H9 (cell line): ENCODE measurements around the gene LONRF3. TPM values are rescaled to one million over a fixed set of nuclear protein-coding genes. Genes with fewer than 3 reads are reported as not detected.

Experiments used
- DNase-seq: peaks from one replicate; pipeline ENCODE4 v3.0.0-alpha.2; 2017
- H2AFZ ChIP-seq: one replicate; pipeline ENCODE4 v1.6.1; 2013; ENCODE audit warnings: mild to moderate bottlenecking, low read length, control low read depth, moderate library complexity
- H2AK5ac ChIP-seq: 2 replicates; pipeline ENCODE4 v1.6.1; 2013; ENCODE audit warnings: low read length, control low read depth, mixed read lengths; ENCODE audit not compliant: insufficient read length
- H2BK120ac ChIP-seq: one replicate; pipeline ENCODE4 v1.6.1; 2013; ENCODE audit warnings: low read depth, mild to moderate bottlenecking, low read length, control low read depth, inconsistent platforms; ENCODE audit not compliant: poor library complexity, severe bottlenecking
- H2BK12ac ChIP-seq: 2 replicates; pipeline ENCODE4 v1.6.1; 2013; ENCODE audit warnings: low read length, control low read depth, mixed read lengths, low read depth; ENCODE audit not compliant: insufficient read length
- H2BK15ac ChIP-seq: 2 replicates; pipeline ENCODE4 v1.6.1; 2013; ENCODE audit warnings: low read depth, low read length, control low read depth
- H2BK20ac ChIP-seq: one replicate; pipeline ENCODE4 v1.6.1; 2013; ENCODE audit warnings: low read depth, mild to moderate bottlenecking, low read length, control low read depth, inconsistent platforms; ENCODE audit not compliant: poor library complexity, severe bottlenecking
- H2BK5ac ChIP-seq: 2 replicates; pipeline ENCODE4 v1.6.1; 2013; ENCODE audit warnings: low read length, control low read depth, mixed read lengths; ENCODE audit not compliant: insufficient read length
- H3K14ac ChIP-seq: 2 replicates; pipeline ENCODE4 v1.6.1; 2013; ENCODE audit warnings: low read length, control low read depth; ENCODE audit not compliant: insufficient read depth
- H3K18ac ChIP-seq: 2 replicates; pipeline ENCODE4 v1.6.1; 2013; ENCODE audit warnings: low read depth, mild to moderate bottlenecking, mixed read lengths, low read length, control low read depth; ENCODE audit not compliant: insufficient read length
- H3K23ac ChIP-seq: 2 replicates; pipeline ENCODE4 v1.6.1; 2013; ENCODE audit warnings: low read length, control low read depth, mixed read lengths, low read depth; ENCODE audit not compliant: insufficient read length
- H3K23me2 ChIP-seq: 2 replicates; pipeline ENCODE4 v1.6.1; 2013; ENCODE audit warnings: low read depth, mild to moderate bottlenecking, mixed read lengths, low read length, control low read depth; ENCODE audit not compliant: insufficient read length, poor library complexity, severe bottlenecking
- H3K27ac ChIP-seq: 2 replicates; pipeline ENCODE4 v1.5.1; 2013; ENCODE audit warnings: low read length, control low read depth, mixed read lengths, low read depth; ENCODE audit not compliant: insufficient read length
- H3K27me3 ChIP-seq: 2 replicates; pipeline ENCODE4 v1.6.1; 2013; ENCODE audit warnings: low read length, control low read depth, inconsistent platforms; ENCODE audit not compliant: insufficient read depth
- H3K4ac ChIP-seq: 2 replicates; pipeline ENCODE4 v1.6.1; 2013; ENCODE audit warnings: low read depth, mild to moderate bottlenecking, control low read depth, inconsistent platforms, low read length, moderate library complexity
- H3K4me1 ChIP-seq: 2 replicates; pipeline ENCODE4 v1.6.1; 2013; ENCODE audit warnings: low read length, control low read depth, inconsistent platforms; ENCODE audit not compliant: insufficient read depth
- H3K4me2 ChIP-seq: 2 replicates; pipeline ENCODE4 v1.6.1; 2013; ENCODE audit warnings: low read length, control low read depth, mixed read lengths; ENCODE audit not compliant: insufficient read length, insufficient read depth
- H3K56ac ChIP-seq: 2 replicates; pipeline ENCODE4 v1.6.1; 2013; ENCODE audit warnings: low read depth, mild to moderate bottlenecking, mixed read lengths, low read length, control low read depth; ENCODE audit not compliant: insufficient read length
- H3K79me1 ChIP-seq: 2 replicates; pipeline ENCODE4 v1.6.1; 2013; ENCODE audit warnings: low read depth, mild to moderate bottlenecking, moderate library complexity, low read length, control low read depth, inconsistent platforms; ENCODE audit not compliant: insufficient read depth, poor library complexity, severe bottlenecking
- H3K79me2 ChIP-seq: 2 replicates; pipeline ENCODE4 v1.6.1; 2013; ENCODE audit warnings: low read length, control low read depth, inconsistent platforms; ENCODE audit not compliant: insufficient read depth
- H3K9ac ChIP-seq: 2 replicates; pipeline ENCODE4 v1.6.1; 2013; ENCODE audit warnings: low read length, control low read depth, mixed read lengths; ENCODE audit not compliant: insufficient read length; ENCODE audit errors: extremely low read depth
- H3K9me3 ChIP-seq: one replicate; pipeline ENCODE4 v1.6.1; 2013; ENCODE audit warnings: low read depth, low read length, inconsistent platforms; ENCODE audit not compliant: control insufficient read depth
- H3T11ph ChIP-seq: one replicate; pipeline ENCODE4 v1.6.1; 2013; ENCODE audit warnings: mild to moderate bottlenecking, low read length, control low read depth, inconsistent platforms
- H4K20me1 ChIP-seq: one replicate; pipeline ENCODE4 v1.6.1; 2013; ENCODE audit not compliant: control insufficient read depth, insufficient read length, insufficient read depth
- H4K5ac ChIP-seq: 2 replicates; pipeline ENCODE4 v1.6.1; 2013; ENCODE audit warnings: low read depth, mild to moderate bottlenecking, mixed read lengths, low read length, control low read depth; ENCODE audit not compliant: insufficient read length
- H4K8ac ChIP-seq: replicated peaks from 2 replicates; pipeline ENCODE4 v1.6.1; 2013; ENCODE audit warnings: low read length, control low read depth, mixed read lengths, low read depth; ENCODE audit not compliant: insufficient read length
- H4K91ac ChIP-seq: 2 replicates; pipeline ENCODE4 v1.6.1; 2013; ENCODE audit warnings: low read depth, mild to moderate bottlenecking, moderate library complexity, mixed read lengths, low read length, control low read depth; ENCODE audit not compliant: insufficient read length
- H3K27ac Mint-ChIP-seq, 3 experiments: 2 replicates in 2 of 3; 3 replicates in 1 of 3; pipeline ENCODE4 v1.8.0; 2020 to 2021; ENCODE audit warnings: mixed read lengths in 3 of 3, mild to moderate bottlenecking in 1 of 3, moderate library complexity in 1 of 3
- H3K27me3 Mint-ChIP-seq: 2 replicates; pipeline ENCODE4 v1.8.0; 2021; ENCODE audit warnings: low read depth, mild to moderate bottlenecking, moderate library complexity, mixed read lengths
- H3K36me3 Mint-ChIP-seq, 3 experiments: 2 replicates in 2 of 3; 3 replicates in 1 of 3; pipeline ENCODE4 v1.8.0; 2020 to 2021; ENCODE audit warnings: low read depth in 3 of 3, mixed read lengths in 3 of 3; ENCODE audit not compliant: insufficient read depth in 1 of 3
- H3K4me1 Mint-ChIP-seq, 2 experiments: 2 replicates each; pipeline ENCODE4 v1.8.0; 2020; ENCODE audit warnings: mixed read lengths in 2 of 2
- H3K4me3 Mint-ChIP-seq, 2 experiments: 2 replicates in 1 of 2; 3 replicates in 1 of 2; pipeline ENCODE4 v1.8.0; 2020 to 2021; ENCODE audit warnings: mild to moderate bottlenecking in 2 of 2, mixed read lengths in 2 of 2, moderate library complexity in 1 of 2
- H3K9me3 Mint-ChIP-seq, 2 experiments: 2 replicates in 1 of 2; 3 replicates in 1 of 2; pipeline ENCODE4 v1.8.0; 2020; ENCODE audit warnings: mild to moderate bottlenecking in 2 of 2, mixed read lengths in 2 of 2, moderate library complexity in 1 of 2
- CTCF ChIP-seq: fragments of 200-600 bp; sonication (generic); conservative IDR thresholded peaks from 3 replicates; pipeline ENCODE4 v1.8.0; 2021; ENCODE audit warnings: antibody characterized with exemption, mild to moderate bottlenecking
- WGBS: extraction: QIAGEN DNeasy Blood & Tissue Kit; methylation state at CpG from one replicate; pipeline ENCODE4 v1.1.7; 2013; ENCODE audit warnings: missing lambda C conversion rate, low lambda C conversion rate, mixed read lengths; ENCODE audit not compliant: insufficient read length; ENCODE audit errors: extremely low coverage; 5-methylcytosine and 5-hydroxymethylcytosine counted together
- total RNA-seq: library from RNA; stranded (reverse); gene quantifications from 2 replicates; pipeline ENCODE4 v1.2.1, GENCODE V29; 2021

LONRF3 gene
- total RNA-seq, 1 experiment from 2014 or later, result 0.33 TPM

DNA sequence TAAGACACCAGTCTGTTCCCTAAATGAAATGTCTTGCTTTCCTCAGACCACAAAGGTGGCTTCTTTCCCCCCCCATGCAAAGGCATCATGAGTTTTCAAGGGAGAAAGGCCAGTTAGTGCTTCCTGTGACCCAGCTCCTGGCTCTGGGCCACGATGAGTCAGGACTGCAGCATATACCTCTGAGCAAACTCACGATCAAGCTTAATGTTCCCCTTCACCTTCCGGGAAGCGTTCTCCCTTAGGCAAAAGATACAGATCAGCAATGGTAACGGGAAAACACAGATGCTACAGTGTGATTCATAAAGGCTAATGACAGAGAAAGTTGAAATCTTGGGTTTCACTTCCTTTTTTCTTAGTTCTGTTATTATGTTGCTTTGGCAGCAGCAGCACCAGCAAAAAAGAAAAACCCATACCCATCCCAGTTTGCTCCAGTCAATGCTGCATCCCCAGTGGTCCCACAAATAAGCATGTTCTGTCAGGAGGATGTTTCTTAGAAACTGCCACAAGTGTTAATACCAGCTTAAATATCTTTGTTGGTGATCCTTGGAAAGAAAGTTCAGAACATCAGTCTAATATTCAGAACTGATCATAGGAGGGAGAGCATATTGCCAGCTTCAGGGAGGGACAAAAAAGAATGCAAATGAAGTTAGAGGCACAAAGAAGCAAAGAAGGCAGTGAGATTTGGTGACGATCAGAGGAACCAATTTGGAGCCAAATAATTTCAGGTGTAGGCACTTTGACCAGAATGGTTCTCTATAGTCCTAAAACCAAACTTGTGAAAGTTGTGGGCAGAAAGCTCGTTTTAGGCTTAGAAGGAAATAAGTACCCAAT lies 41.2 kb downstream of the LONRF3 start:
- H3K4me3 Mint-ChIP-seq, result no peak overlapping the region
- H2BK120ac ChIP-seq, result no peak overlapping the region
- H3K14ac ChIP-seq, result no peak overlapping the region
- no peak overlapping the region for H3K27ac Mint-ChIP-seq
- H2AFZ ChIP-seq, result no peak overlapping the region
- no peak overlapping the region for H4K5ac ChIP-seq
- H2BK20ac ChIP-seq, result no peak overlapping the region
- H4K20me1 ChIP-seq, result no peaks in the 10 kb centered on the region
- H2BK5ac ChIP-seq, result no peak overlapping the region
- TF ChIP-seq CTCF, result no peak
- peaks cover 2% of the 10 kb centered on the region; the same call in 1 of the 2 replicates for H3K27me3 Mint-ChIP-seq
- H2BK15ac ChIP-seq, result no peak overlapping the region
- H3K4me1 Mint-ChIP-seq, result no peaks in the 10 kb centered on the region
- H3K27ac ChIP-seq, result no peak overlapping the region
- no peaks in the 10 kb centered on the region for H3K23me2 ChIP-seq
- no peak for DNase-seq
- no peaks in the 10 kb centered on the region for H3K79me1 ChIP-seq
- no peaks in the 10 kb centered on the region for H3K4me1 ChIP-seq
- no peak overlapping the region for H3T11ph ChIP-seq
- H3K27me3 ChIP-seq, result no peaks in the 10 kb centered on the region
- no peak overlapping the region for H4K8ac ChIP-seq
- peaks cover 56% of the 10 kb centered on the region for H3K9me3 ChIP-seq
- no peaks in the 10 kb centered on the region for H3K79me2 ChIP-seq
- no peak overlapping the region for H3K56ac ChIP-seq
- H2BK12ac ChIP-seq, result no peak overlapping the region
- no peak overlapping the region for H3K9ac ChIP-seq
- no peak overlapping the region for H4K91ac ChIP-seq
- peaks cover 55 to 64% of the 10 kb centered on the region in 2 experiments for H3K9me3 Mint-ChIP-seq
- H3K36me3 Mint-ChIP-seq, result peaks cover 0 to 4% (median 2%) of the 10 kb centered on the region in 3 experiments; a peak in 3 of 7 replicates
- no peak overlapping the region for H3K4ac ChIP-seq
- H3K18ac ChIP-seq, result no peak overlapping the region
- H3K4me2 ChIP-seq, result no peak overlapping the region
- H2AK5ac ChIP-seq, result no peak overlapping the region
- WGBS, result no CpG with 5 or more reads among the region's 7 CpGs
- no peak overlapping the region for H3K23ac ChIP-seq
